IPS DF 4.7 (cell line): ENCODE data around the gene ROPN1L.

ENCODE experiments used
- DNase-seq: peaks from one replicate; pipeline ENCODE4 v3.0.0-alpha.2; 2013; ENCODE audit warnings: low spot score; ENCODE audit errors: extremely low read depth

Gene ROPN1L

DNA sequence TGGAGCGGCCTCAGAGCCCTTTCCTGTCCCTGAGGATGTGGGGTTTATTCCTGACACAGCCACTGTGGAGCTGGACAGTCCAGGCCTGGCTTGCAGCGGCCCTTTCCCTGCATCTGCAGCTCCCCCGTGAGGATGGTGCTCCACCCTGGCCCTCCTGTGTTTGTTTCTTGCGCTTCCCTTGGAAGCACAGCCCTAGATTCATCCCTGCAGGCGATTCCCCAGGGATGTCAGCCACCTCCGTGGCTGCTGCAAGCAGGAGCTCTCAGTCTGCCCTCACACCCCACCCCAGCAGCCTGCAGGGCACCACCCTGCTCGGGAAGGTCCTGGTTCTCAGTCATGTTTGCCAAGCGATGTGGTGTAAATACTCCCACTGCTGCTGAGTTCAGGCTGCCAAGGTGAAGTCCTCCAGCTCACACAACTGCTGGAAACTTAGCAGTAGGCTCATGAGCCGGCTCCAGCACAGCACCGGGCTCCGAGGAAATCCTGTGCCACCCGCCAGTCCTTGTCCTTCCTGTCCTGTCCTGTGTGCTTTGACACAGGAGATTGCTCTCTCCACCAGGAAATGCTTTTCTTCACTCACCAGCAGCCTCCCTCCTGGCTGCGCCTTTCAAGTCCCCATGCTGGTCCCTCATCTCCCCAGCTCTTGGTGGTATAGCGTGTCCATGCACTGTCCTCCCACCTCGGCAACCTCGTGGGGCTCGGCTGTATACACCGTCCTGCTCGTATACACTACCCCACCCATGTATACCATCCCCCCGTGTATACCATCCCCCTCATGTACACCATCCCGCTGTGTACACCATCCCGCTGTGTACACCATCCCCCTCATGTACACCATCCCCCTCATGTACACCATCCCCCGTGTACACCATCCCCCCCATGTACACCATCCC lies 16.2 kb downstream of the ROPN1L start:
- no peak for DNase-seq

DNA sequence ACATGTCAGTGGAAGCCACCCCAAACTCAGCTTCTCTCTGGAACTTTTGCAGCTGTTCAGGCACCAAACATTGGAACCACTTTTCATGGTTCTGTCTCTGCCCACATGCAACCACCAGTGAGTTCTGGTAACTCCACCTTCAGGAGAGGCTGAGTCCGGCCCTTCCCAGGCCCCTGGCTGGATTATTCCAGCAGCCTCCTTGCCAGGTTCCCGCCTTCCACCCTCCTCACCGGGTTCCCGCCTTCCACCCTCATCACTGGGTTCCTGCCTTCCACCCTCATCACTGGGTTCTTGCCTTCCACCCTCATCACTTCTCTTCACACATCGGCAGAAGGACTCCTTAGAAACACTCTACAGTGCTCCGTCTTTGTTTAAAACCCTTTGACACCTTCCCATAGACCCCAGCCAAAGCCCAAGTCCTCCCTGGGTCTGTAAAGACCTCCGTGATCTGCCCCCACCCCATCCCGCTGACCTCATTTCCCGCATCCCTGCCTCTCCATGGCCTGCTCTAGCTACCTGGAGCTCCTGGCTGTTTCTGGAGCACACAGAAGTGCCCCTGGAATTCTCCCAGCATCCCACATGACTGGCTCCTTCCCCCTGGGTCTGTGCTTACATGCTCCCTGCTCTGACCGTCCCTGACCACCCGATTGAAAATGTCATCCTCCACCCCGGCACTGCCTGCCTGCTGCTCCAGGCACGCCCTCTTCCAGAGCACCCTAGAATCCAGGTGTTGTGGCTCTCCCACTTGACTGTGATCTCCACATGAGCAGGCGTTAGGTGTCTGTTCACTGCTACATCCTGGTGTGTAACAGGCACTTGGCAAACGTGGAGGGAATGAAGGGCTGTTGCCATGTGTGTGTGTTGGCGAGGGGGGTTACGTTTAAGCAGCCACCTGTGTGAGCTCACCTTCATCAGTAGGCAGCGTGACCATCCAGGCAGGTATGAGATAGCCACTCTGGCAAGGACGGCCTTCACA lies 17.7 kb downstream of the ROPN1L start:
- no peak for DNase-seq

DNA sequence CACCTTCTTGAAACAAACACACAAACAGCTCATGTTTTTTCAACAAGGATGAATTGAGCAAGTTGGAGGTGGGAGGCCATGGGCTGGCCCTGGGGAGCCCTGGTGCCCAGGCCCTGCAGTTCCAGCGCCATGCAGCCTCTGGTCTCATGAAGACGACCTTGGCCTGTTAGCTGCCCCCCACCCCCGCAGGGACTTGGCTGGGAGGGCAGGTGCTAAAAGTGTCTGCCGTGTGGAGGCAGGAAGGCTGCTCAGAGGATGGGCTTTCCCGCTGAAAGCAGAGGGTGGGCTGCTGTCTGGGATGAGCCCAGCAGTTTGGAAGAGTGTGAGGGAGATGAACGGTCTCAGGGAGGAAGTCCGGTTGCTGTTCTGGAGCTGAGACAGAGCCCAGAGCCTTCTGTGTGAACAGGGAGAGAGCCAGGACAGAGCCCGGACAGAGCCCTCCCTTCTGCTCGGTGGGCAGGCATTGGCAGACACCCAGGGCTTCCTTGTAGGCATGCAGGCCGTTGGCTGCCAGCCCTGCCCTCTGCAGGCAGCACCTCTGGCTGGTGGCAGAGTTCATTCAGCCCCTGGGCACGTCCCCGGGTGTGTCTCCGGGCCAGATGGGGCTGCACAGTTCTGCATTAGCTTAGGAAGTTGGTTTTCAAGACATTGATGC lies 18.7 kb downstream of the ROPN1L start:
- no peak for DNase-seq

- no peak for DNase-seq
Measured at GRCh38 chr5:10461041-10461440, 19.4 kb downstream of the ROPN1L start.

GRCh38 chr5:10461904-10462555 lies 20.4 kb downstream of the ROPN1L start:
- DNase-seq: no peak

DNA sequence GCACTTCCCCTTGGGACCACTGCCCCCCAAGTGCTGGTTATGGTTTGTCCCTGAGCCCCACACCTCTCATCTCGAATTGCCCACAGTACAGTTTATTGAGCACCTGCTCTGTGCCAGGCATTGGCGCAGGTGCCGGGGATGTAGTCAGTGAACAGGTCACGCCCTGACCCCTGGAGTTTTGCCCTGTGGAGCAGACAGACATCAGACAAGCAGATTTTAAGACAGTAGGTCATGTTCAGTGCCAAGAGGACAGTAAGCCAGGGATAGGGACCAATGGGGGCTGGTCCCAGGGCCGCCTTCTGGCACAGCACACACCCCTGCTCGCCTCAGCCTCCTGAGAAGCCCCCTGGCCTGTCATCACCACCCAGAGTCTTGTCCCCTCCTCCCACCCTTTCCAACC lies 21.9 kb downstream of the ROPN1L start:
- DNase-seq: no peak

GRCh38 chr5:10464173-10464572 lies 22.5 kb downstream of the ROPN1L start:
- DNase-seq: no peak

GRCh38 chr5:10465726-10466125 lies 24.0 kb downstream of the ROPN1L start:
- DNase-seq: no peak

DNA sequence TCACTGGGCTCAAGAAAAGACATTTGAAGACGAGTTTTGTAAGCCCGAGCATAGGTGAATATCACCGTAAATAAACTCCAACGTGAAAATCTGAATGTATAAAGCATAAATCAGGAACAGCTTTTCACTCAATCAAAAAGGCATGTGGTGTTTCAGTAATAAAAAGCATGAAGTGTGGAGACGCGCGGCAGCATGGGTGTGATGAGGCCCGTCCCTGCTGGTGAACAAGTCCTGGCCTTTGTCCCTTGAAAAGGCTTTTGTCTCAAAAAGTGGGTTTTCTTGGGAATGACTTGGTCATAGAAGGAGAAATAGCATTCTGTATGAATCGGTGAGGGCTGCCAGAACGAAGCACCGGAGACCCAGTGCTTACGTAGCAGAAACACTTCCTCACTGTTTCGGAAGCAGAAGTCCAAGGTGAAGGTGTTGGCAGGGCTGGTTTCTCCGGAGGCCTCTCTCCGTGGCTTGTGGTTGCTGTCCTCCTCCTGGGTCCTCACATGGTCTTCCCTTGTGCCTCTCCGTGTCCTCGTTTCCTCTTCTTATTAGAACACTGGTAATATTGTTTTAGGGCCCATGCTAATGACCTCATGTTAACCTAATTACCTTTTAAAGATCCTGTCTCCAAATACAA lies 24.9 kb downstream of the ROPN1L start:
- DNase-seq: no peak

GRCh38 chr5:10467281-10468198 lies 25.9 kb downstream of the ROPN1L start:
- no peak for DNase-seq

GRCh38 chr5:10468256-10468655 lies 26.6 kb downstream of the ROPN1L start:
- no peak for DNase-seq

DNA sequence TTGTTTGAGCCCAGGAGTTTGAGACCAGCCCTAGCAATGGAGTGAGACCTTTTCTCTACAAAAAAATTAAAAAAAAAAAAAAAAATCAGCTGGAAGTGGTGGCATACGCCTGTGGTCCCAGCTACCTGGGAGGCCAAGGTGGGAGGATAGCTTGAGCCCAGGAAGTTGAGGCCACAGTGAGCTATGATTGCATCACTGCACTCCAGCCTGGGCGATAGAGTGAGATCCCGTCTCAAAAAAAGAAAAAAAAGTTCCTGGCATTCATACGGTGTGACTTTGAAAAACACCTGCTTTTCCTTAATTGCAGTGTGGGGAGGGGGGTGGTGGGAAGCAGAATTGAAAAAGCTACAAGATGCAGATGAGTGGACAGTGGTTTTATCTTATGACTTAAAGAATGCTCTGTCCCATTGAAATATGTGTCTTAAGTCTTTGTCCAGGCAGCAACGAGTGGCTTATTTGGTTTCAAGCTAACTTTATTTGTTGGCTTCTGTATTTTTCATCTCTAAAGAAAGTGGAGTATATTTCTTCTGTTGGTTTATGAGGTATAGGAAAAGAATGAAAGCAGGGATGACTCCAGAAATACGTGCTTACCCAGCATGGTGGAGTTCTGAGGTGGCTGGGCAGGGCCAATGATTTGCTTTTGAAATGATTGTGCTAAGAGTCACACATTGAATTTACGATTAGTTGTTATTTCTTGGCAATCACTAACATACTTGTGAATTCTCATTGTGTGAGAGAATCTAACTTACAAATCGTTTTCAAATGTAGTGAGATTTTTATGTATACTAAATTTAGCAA lies 27.8 kb downstream of the ROPN1L start:
- no peak for DNase-seq

GRCh38 chr5:10470669-10471068 lies 29.0 kb downstream of the ROPN1L start:
- no peak for DNase-seq

- no peak for DNase-seq
Measured at GRCh38 chr5:10471677-10472076, 30.0 kb downstream of the ROPN1L start.

- no peak for DNase-seq
Measured at GRCh38 chr5:10474521-10475075, 32.9 kb downstream of the ROPN1L start.

DNA sequence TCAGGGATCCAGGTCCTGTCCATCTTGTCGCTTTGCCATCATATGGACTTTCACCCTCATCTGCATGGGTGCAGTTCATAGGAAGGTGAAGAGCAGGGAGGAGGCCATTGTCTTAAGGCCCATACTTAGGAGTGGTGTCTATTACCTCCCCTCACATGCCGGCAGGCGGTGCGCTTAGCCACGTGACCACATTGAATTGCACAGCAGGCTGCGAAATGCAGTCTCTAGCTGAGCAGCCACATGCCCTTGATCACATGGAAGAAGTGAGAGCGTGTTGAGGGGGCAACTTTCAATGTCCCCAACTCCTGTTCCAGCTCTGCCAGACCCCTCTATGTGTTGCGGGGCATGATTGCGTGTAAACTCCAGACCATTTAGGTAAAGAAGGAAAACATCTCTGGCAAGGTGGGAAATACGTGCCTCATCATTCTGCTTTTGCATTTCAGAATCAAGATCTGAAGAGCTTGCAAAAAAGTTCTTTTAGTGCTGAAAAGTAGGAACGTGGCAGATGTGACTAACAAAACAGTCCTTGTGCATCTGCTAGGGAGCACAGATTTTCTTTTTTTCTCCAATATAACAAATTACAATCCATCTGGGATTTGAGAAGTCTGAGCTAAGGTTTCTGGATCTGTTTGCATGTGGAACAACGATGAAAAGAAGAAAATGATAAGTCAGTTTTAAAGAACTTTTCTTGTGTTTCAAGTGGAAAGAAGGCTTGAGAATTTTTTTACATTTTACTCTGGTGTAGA lies 34.4 kb downstream of the ROPN1L start:
- DNase-seq: no peak

- no peak for DNase-seq
Measured at GRCh38 chr5:10476878-10477277, 35.2 kb downstream of the ROPN1L start.

DNA sequence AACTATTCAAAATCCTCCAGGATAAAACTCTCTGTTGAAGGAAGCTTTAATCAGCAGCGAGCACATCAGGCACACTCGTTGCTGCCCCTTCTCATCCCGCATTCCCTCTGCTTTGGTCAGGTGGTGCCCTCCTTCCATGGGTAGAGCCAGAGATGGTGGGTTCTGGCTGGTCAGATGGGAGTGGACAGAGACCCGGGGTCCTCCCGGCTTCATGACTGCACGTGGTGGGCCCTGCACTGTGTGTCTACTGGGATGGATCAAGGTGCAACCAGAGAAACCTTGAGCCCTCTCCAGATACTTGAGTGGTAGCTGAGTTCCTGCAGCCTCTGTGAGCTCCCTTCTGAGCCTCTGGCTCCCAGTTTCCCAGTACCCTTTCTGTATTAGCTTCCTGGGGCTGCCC lies 36.3 kb downstream of the ROPN1L start:
- no peak for DNase-seq
